DND-41 (cell line): ENCODE measurements around the gene TARS2.

Experiments
- ATAC-seq: fragments of 200-7000 bp; cut with Tn5 transposase; 3 replicates; pipeline ENCODE4 v1.9.1; 2021; ENCODE audit warnings: low read depth; ENCODE audit not compliant: insufficient read depth
- DNase-seq: peaks from one replicate; pipeline ENCODE4 v3.0.0-alpha.2; 2020
- H2AFZ ChIP-seq: 2 replicates; pipeline ENCODE4 v1.6.0; 2012; ENCODE audit warnings: low read depth, low read length
- H3K27ac ChIP-seq: 2 replicates; pipeline ENCODE4 v1.5.1; 2012; ENCODE audit warnings: low read length, inconsistent platforms
- H3K27me3 ChIP-seq: fragments of 200-600 bp; sonication (generic); 2 replicates; pipeline ENCODE4 v1.6.0; 2012; ENCODE audit warnings: low read length, mild to moderate bottlenecking, inconsistent platforms; ENCODE audit not compliant: insufficient read depth, poor library complexity
- H3K36me3 ChIP-seq: 2 replicates; pipeline ENCODE4 v1.5.1; 2012; ENCODE audit warnings: low read length, inconsistent platforms; ENCODE audit not compliant: insufficient read depth
- H3K4me1 ChIP-seq: 2 replicates; pipeline ENCODE4 v1.5.1; 2012; ENCODE audit warnings: mild to moderate bottlenecking, low read length; ENCODE audit not compliant: insufficient read depth
- H3K4me2 ChIP-seq: 2 replicates; pipeline ENCODE4 v1.6.0; 2012; ENCODE audit warnings: mild to moderate bottlenecking, moderate library complexity, low read length, inconsistent platforms; ENCODE audit not compliant: insufficient read depth
- H3K4me3 ChIP-seq, 2 experiments: fragments of 200-600 bp in 1 of 2; shearing (Covaris generic) in 1 of 2; 2 replicates each; pipeline ENCODE4 v1.5.1; 2012 to 2016; ENCODE audit warnings: inconsistent platforms in 2 of 2, low read length in 2 of 2, mild to moderate bottlenecking in 2 of 2, low read depth in 1 of 2, moderate library complexity in 1 of 2
- H3K79me2 ChIP-seq: 2 replicates; pipeline ENCODE4 v1.6.0; 2012; ENCODE audit warnings: low read length, inconsistent platforms; ENCODE audit not compliant: insufficient read depth
- H3K9ac ChIP-seq: 2 replicates; pipeline ENCODE4 v1.6.0; 2012; ENCODE audit warnings: low read depth, mild to moderate bottlenecking, inconsistent platforms, low read length, moderate library complexity
- H3K9me3 ChIP-seq: 2 replicates; pipeline ENCODE4 v1.5.1; 2012; ENCODE audit warnings: low read length, moderate library complexity, mild to moderate bottlenecking, inconsistent platforms; ENCODE audit not compliant: insufficient read depth, severe bottlenecking
- H4K20me1 ChIP-seq: 2 replicates; pipeline ENCODE4 v1.6.0; 2012; ENCODE audit warnings: low read length; ENCODE audit not compliant: insufficient read depth
- EZH2 ChIP-seq: IDR thresholded peaks from 3 replicates; pipeline ENCODE4 v1.6.1; 2012; ENCODE audit warnings: borderline replicate concordance, low read depth, mild to moderate bottlenecking, moderate library complexity, low read length, inconsistent platforms; ENCODE audit not compliant: severe bottlenecking
- TF ChIP-seq, protein P1 (sequence below): IDR thresholded peaks from 2 replicates; pipeline ENCODE4 v1.5.1; 2012; ENCODE audit warnings: borderline replicate concordance, low read length, moderate library complexity, mild to moderate bottlenecking; ENCODE audit not compliant: poor library complexity, severe bottlenecking; ENCODE audit errors: extremely low read depth

Gene TARS2

DNA sequence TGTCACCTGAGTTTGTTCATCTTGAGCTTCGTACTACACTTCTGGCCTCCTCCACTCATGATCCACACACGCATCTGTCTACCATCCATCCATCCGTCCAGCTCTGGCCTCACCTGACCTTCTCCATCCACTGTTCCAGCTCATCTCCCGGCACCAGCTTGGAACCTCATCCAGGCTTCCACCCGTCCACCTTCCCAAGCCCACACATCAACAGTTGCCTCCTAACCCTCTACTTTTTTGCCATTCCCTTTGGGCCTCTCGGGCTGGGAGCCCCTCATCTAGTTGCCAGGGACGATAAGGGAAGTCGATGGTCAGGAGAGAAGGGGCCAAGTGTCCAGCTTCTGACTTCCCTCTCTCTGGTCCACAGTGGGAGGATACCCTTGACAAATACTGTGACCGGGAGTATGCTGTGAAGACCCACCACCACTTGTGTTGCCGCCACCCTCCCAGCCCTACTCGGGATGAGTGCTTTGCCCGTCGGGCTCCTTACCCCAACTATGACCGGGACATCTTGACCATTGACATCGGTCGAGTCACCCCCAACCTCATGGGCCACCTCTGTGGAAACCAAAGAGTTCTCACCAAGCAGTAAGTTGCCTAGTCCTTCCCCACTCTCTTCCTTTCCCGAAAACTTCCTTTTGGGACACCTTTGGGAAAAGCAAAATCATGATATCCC lies 24.9 kb downstream of the TARS2 start:
- no peak for TF ChIP-seq EZH2
- TF ChIP-seq, protein P1, sequence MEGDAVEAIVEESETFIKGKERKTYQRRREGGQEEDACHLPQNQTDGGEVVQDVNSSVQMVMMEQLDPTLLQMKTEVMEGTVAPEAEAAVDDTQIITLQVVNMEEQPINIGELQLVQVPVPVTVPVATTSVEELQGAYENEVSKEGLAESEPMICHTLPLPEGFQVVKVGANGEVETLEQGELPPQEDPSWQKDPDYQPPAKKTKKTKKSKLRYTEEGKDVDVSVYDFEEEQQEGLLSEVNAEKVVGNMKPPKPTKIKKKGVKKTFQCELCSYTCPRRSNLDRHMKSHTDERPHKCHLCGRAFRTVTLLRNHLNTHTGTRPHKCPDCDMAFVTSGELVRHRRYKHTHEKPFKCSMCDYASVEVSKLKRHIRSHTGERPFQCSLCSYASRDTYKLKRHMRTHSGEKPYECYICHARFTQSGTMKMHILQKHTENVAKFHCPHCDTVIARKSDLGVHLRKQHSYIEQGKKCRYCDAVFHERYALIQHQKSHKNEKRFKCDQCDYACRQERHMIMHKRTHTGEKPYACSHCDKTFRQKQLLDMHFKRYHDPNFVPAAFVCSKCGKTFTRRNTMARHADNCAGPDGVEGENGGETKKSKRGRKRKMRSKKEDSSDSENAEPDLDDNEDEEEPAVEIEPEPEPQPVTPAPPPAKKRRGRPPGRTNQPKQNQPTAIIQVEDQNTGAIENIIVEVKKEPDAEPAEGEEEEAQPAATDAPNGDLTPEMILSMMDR = no peak
- no peak overlapping the region for H2AFZ ChIP-seq
- H3K36me3 ChIP-seq = 0 out of 2 replicates have a peak, but pooled peaks cover 3% of the 10 kb centered on the region
- no peaks in the 10 kb centered on the region for H4K20me1 ChIP-seq
- no peak overlapping the region for H3K9ac ChIP-seq
- no peak overlapping the region for H3K4me2 ChIP-seq
- no peaks in the 10 kb centered on the region for H3K79me2 ChIP-seq
- no peaks in the 10 kb centered on the region for H3K9me3 ChIP-seq
- peaks cover 16% of the 10 kb centered on the region for H3K4me1 ChIP-seq
- DNase-seq = no peak
- no peaks in the 10 kb centered on the region for H3K27me3 ChIP-seq
- ATAC-seq = no peak
- no peak overlapping the region for H3K27ac ChIP-seq
- H3K4me3 ChIP-seq = no peak overlapping the region

DNA sequence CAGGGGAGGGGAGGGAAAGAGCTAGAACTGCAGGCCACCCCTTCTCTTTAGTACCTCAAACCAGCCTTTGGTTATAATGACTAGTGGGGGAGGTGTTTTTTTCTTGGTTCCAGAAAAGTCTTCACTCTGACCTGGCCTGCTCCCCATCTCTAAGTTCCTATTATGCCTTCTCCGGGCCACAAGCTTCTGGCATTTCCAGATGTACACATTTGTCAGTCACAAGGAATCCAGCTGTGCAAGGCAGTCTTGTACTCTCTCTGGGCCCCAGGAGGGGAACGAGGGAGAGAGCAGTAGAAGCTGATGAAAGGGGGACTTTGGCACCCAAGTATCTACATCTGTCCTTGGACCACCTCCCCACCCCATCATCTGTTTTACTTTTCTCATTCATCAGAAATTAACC lies 25.6 kb downstream of the TARS2 start:
- Histone ChIP-seq H3K9me3 (no peaks in the 10 kb centered on the region), H4K20me1 (no peaks in the 10 kb centered on the region), H3K27me3 (no peaks in the 10 kb centered on the region), H3K4me2 (no peak overlapping the region), H3K4me1 (peaks cover 16% of the 10 kb centered on the region), H3K79me2 (no peaks in the 10 kb centered on the region), H3K27ac (no peak overlapping the region), H3K4me3 (no peak overlapping the region), H3K9ac (no peak overlapping the region), H2AFZ (no peak overlapping the region), H3K36me3 (0 out of 2 replicates have a peak, but pooled peaks cover 3% of the 10 kb centered on the region)
- DNase-seq (no peak), ATAC-seq (no peak)
- TF ChIP-seq EZH2 = no peak
- TF ChIP-seq, protein P1 = no peak

DNA sequence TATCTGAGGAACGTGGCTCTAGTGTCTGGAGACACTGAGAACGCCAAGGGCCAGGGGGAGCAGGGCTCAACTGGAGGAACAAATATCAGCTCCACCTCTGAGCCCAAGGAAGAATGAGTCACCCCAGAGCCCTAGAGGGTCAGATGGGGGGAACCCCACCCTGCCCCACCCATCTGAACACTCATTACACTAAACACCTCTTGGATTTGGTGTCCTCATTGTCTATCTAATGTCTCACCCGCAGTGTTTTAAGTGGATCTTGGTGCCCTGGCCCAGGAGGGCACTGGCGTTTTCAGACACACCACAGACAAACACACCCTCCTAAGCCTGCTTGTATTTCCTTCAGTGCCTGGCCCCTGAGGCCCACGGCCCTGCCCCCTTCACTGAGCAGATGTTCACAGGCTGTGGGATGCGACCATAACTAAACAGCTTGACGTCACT lies 26.2 kb downstream of the TARS2 start:
- Histone ChIP-seq H3K27ac (no peak overlapping the region), H3K36me3 (no peaks in the 10 kb centered on the region), H2AFZ (no peak overlapping the region), H3K79me2 (no peaks in the 10 kb centered on the region), H3K4me3 (no peak overlapping the region), H3K9ac (no peak overlapping the region), H3K9me3 (no peaks in the 10 kb centered on the region), H3K4me2 (no peak overlapping the region), H4K20me1 (no peaks in the 10 kb centered on the region), H3K4me1 (peaks cover 16% of the 10 kb centered on the region), H3K27me3 (no peaks in the 10 kb centered on the region)
- DNase-seq (no peak), ATAC-seq (no peak)
- no peak for TF ChIP-seq EZH2
- TF ChIP-seq, protein P1 = no peak
